H1 (cell line): ENCODE data around the gene ZBTB11.

Experiments
- CTCF ChIP-seq, 3 experiments: IDR thresholded peaks; 1 replicate in 2 of 3; 2 replicates in 1 of 3; pipeline versions ENCODE4 v1.5.1 to v1.6.1; 2011; ENCODE audit warnings: low read length in 3 of 3, mild to moderate bottlenecking in 3 of 3, inconsistent platforms in 2 of 3, low read depth in 1 of 3, moderate library complexity in 1 of 3; ENCODE audit not compliant: insufficient read depth in 1 of 3; ENCODE audit errors: control extremely low read depth in 1 of 3
- E2F6 ChIP-seq: IDR thresholded peaks from 2 replicates; pipeline ENCODE4 v1.6.1; 2012; ENCODE audit warnings: inconsistent platforms
- EZH2 ChIP-seq: fragments of 200-600 bp; sonication (generic); IDR thresholded peaks from 2 replicates; pipeline ENCODE4 v1.7.1; 2012; ENCODE audit warnings: low read depth, mild to moderate bottlenecking, moderate library complexity, low read length, inconsistent platforms; ENCODE audit not compliant: severe bottlenecking
- ZNF274 ChIP-seq: IDR thresholded peaks from 2 replicates; pipeline ENCODE4 v1.7.0; 2012; ENCODE audit warnings: low read length, borderline replicate concordance; ENCODE audit errors: extremely low read depth

GRCh38 chr3:101665357-101665756 is 11.6 kb downstream of the ZBTB11 start:
- TF ChIP-seq EZH2 (no peak), CTCF (IDR thresholded peaks at IDR 0.05; ENCODE audit: control extremely low read depth in 1 of 3, insufficient read depth in 1 of 3, low read depth in 1 of 3, low read length in 3 of 3) (no peak), ZNF274 (no peak), E2F6 (no peak)
